DOHH2 (cell line): ENCODE measurements around the gene KBTBD12.

Experiments used
- CTCF ChIP-seq: fragments of 200-600 bp; sonication (generic); IDR thresholded peaks from one replicate; pipeline ENCODE4 v1.5.1; 2014; ENCODE audit warnings: antibody characterized with exemption, mild to moderate bottlenecking, low read depth, low read length; ENCODE audit not compliant: poor library complexity, severe bottlenecking
- EZH2phosphoT487 ChIP-seq: fragments of 200-600 bp; sonication (generic); IDR thresholded peaks from 2 replicates; pipeline ENCODE4 v1.6.1; 2017; ENCODE audit warnings: borderline replicate concordance, mild to moderate bottlenecking, antibody characterized with exemption, low read length, moderate library complexity, mixed read lengths

- TF ChIP-seq CTCF (no peak), EZH2phosphoT487 (no peak)
Measured at GRCh38 chr3:127961124-127961523, 46.1 kb downstream of the KBTBD12 start.
